AG09319 (cell line): Measurements from ENCODE around the gene CDH13.

Source experiments
- DNase-seq: peaks from one replicate; pipeline ENCODE4 v3.0.0-alpha.2; 2010; ENCODE audit warnings: low read depth; ENCODE audit errors: extremely low read depth
- TF ChIP-seq, protein P1 (sequence below): IDR thresholded peaks from 2 replicates; pipeline ENCODE4 v1.5.1; 2011; ENCODE audit warnings: low read depth, mild to moderate bottlenecking, inconsistent platforms, low read length, moderate library complexity

The CDH13 gene

DNA sequence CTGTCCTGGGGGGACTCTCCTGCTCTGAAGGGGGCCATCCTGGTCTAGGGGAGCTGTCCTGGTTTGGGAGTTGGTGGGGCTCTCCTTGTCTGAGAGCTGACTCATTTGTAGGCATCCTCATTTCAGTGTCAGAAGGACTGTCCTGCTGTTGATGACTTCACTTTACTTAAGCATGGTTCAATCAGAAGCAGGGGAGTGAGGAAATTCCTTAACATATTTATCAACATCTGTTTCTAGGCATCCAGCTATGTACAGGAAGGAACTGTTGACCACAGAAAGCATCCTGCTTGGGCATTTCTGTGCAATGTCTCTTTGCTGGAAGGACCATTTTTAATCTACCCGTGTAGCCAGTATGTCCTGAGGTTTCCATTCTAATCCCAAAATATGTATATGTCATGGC is 678.3 kb downstream of the CDH13 start:
- TF ChIP-seq, protein P1, sequence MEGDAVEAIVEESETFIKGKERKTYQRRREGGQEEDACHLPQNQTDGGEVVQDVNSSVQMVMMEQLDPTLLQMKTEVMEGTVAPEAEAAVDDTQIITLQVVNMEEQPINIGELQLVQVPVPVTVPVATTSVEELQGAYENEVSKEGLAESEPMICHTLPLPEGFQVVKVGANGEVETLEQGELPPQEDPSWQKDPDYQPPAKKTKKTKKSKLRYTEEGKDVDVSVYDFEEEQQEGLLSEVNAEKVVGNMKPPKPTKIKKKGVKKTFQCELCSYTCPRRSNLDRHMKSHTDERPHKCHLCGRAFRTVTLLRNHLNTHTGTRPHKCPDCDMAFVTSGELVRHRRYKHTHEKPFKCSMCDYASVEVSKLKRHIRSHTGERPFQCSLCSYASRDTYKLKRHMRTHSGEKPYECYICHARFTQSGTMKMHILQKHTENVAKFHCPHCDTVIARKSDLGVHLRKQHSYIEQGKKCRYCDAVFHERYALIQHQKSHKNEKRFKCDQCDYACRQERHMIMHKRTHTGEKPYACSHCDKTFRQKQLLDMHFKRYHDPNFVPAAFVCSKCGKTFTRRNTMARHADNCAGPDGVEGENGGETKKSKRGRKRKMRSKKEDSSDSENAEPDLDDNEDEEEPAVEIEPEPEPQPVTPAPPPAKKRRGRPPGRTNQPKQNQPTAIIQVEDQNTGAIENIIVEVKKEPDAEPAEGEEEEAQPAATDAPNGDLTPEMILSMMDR, result no peak
- peak; percentile 54 for DNase-seq

DNA sequence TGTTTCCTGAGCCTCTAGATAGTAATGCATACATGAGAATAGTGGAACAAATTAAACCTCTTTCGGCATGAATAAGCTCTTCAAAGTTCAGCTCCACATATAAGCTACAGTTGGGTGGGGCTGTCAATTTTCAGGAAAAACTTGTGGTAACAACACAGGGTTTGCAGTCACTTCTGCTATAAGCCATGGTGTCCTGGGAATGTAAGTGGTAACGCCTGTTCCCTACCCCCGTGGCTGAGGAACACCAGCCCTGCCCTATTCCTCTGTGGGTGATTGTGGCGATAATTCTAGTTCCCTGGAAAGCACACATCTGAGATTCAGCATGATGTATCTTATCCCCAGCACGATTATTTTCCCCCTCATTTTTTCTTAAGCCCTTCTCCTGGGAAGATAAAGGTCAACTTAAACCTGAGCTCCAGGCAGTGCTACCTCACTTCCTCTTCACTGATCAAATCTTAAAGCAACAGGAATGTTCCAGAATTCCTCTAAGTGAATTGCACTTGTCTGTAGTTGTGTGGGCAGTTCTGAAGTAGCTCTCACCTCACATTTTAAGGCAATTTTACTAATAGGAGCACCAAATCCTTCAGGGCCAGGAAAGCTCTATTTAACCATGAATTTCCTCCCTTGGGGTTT is 680.3 kb downstream of the CDH13 start:
- TF ChIP-seq, protein P1, result no peak
- no peak for DNase-seq

DNA sequence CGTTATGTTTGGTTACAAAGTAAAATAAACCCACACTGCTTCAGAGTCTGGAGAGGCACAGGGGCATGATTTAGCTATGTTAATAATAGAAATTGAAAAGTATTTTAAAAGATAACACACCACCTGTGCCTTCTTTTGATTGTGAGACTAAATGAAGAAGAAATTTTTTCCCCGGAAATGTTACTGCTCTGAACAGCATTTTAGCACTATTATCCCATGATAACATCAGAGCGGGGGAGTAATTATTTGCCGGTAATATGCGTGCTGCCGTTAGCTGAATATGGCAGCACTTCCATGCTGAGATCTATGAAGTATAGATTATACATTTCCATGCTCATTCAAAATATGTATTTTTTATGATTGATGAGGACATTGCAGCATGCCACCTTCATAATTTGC is 680.8 kb downstream of the CDH13 start:
- TF ChIP-seq, protein P1, result no peak
- DNase-seq, result no peak

DNA sequence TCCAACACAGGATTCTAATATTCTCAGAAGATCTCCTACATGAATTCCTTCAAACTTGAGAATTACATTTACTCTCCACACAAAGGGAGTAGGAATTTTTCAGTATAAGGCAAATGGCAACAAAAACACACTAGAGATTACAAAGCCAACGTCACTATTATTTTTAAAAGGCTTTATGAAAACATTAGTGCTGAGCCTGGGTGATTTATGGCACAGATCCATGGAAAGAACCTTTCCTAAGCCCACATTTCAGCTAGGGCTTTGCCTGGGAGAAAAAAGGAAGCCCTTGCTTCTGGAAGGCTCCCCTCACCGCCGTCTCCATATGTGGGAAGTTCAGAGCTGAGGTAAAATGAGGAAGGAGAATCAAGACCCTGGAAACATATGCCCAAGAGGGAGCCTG is 681.6 kb downstream of the CDH13 start:
- TF ChIP-seq, protein P1, result no peak
- no peak for DNase-seq

DNA sequence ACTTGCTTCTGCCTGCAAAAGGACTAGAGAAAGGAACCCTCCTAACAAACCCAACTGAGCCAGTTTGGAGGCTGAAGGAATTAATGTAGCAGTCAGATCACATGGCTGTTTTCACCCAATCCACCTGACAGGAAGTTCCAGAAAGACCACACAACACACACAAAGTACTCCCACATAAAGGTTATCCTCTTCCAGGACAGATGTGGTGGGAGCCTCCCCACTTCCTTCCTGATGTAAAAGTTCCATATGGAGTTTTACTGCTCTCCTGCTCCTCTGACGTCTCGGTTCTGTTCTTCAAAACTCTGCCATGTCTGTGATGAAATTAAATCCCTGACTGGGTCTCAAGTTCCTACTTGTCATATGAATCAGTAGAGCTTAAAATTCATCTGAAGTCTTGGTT is 684.0 kb downstream of the CDH13 start:
- TF ChIP-seq, protein P1, result no peak
- no peak for DNase-seq

DNA sequence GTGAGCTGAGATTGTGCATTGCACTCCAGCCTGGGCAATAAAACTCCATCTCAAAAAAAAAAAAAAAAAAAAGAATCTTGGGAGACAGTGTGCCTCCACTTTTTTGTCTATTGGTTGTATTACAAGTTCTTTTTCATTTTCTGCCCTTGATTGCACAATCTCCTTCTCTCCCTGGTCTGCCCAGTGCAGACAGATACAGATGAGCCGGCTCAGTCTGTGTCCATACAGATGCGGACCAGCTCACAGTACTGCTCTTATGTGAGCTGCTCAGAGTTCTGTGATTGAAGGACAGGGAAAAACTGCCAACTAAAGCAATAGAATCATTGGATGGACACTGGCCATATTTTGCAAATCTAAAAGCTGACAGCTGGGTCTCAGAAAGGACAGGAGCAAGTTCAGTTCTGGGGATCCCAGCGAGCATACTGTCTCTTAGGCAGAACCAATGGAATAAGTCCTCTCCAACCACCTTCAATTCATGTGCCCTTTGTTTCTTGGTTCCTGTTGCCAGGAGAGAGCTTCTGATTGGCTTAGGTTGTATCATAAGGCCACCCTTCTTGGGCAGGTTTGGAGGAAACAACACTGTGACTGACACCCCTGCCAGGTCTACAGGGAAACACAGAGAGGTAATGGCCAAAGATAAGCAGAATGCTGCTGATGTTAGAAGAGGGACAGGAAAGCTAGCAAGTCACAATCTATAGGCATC is 685.4 kb downstream of the CDH13 start:
- DNase-seq, result no peak
- TF ChIP-seq, protein P1, result no peak

DNA sequence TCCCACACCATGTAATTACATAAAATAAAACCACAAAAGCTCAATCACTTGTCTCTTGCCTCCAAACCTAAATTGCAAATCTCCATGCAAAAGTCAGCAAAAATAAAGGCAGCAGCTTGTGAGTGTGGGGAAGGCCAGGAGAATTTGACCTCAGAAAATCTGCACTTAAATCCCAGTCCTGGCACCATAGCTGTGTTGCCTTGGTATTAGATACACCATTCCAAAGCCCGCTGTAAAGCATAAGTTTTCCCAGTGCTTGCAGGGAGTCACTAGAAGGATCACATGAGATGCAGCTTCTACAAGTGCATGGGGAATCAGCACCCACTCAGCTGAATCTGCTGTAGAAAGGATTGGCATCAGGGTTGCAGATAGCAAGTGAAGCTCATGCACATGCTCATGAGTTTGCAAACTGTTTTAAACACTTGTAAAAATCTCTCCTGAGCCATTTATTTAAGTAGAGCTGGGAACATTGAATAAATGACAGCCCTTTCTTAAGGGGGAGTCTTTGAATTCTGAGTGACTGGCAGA is 686.0 kb downstream of the CDH13 start:
- no peak for DNase-seq
- TF ChIP-seq, protein P1, result no peak
